Measurements from ENCODE around the gene RELN. TPM values are rescaled to one million over a fixed set of nuclear protein-coding genes. Genes with fewer than 3 reads are reported as not detected.

Gene RELN
- total RNA-seq, 2 experiments from 2014 or later = not detected

DNA sequence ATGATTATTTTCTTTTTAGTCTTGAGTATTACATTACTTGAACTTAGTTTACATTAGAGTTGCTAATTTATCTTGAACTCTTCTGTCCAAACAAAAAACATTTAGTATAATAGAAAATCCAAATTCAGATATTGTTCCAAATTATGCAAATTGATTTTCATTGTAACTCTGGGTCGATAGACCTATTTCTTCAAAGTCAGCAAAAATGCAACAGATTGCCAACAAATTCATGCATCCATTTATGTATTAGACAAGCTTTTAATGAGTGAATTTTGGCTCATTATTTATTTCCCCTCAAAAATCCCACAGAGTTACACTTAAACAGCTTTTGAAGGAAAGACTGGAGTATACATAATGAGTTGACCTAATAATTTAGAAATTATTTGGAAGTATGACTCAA is 240.8 kb downstream of the RELN start:
- ATAC-seq (ENCODE audit: low read depth) (no peak), DNase-seq (no peak)
- Mint-ChIP-seq H3K9me3 (no peaks in the 10 kb centered on the region), H3K27me3 (no peaks in the 10 kb centered on the region), H3K4me3 (no peak overlapping the region), H3K27ac (no peak overlapping the region), H3K4me1 (no peaks in the 10 kb centered on the region), H3K36me3 (no peaks in the 10 kb centered on the region)
- POLR2A ChIA-PET = no interaction called here

DNA sequence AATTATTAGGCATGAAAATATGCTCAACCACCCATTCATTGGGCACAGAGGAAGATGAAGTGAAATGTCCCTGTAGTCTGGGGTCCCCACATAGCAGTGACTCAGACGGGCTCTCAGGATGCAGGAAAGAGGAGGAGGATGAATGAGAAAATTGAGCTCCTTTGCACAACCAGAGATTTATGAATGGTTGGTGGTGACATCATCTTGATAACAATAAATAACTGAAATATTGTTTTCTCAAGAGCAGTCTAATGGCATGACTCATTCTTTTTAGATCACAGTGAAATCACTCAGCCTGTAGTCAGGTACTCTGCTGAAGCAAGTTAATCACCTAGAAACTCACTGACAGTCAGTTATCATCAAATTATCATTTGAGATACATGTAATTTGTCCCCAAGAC is 254.1 kb downstream of the RELN start:
- Mint-ChIP-seq H3K27me3 (peaks cover 2% of the 10 kb centered on the region), H3K4me3 (no peak overlapping the region), H3K9me3 (peaks cover 1% of the 10 kb centered on the region), H3K27ac (no peak overlapping the region), H3K36me3 (no peaks in the 10 kb centered on the region), H3K4me1 (no peaks in the 10 kb centered on the region)
- no peak for DNase-seq
- POLR2A ChIA-PET = no interaction called here
- no peak for ATAC-seq (ENCODE audit: low read depth)

DNA sequence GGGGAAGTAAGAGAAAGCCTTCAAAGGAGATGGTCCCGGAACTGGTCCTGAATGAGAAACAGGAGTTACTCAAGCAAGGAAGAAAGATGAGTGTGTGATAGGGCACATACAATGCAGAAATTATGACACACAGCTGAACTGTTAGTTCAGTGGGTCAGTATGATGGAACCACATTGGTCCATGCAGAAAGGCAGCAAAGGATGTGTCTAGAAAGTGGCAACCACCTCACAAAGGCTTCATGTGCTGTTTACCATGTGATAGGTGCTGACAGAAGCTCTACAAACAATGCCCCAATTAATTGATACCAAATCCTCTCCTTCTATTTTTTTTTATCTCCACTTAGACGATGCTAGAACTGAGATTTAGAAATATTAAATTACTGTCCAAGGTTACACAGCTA is 258.3 kb downstream of the RELN start:
- no peak overlapping the region for H3K27ac Mint-ChIP-seq
- no peaks in the 10 kb centered on the region for H3K9me3 Mint-ChIP-seq
- H3K27me3 Mint-ChIP-seq = no peaks in the 10 kb centered on the region
- ATAC-seq (ENCODE audit: low read depth) = no peak
- no peak for DNase-seq
- POLR2A ChIA-PET = no interaction called here
- H3K4me1 Mint-ChIP-seq = no peaks in the 10 kb centered on the region
- no peak overlapping the region for H3K4me3 Mint-ChIP-seq
- H3K36me3 Mint-ChIP-seq = no peaks in the 10 kb centered on the region

DNA sequence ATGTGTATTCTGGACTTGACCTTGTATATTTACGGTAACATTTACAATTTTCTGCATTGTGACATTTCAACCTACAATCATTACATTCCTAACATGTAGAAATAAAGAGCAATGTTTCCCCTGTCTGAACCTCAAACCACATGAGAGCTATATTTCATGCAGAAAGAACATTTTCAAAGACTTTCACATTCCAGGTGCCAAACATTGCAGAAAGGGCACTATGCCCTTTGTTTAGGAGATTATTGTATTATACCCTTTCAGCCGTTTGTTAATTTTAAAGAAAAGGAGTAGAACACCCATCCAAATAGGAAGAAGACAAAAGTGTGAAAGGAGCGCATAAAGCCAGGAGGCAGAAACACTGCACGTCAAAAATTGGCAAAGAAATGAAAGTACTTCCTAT is 260.4 kb downstream of the RELN start:
- no peak overlapping the region for H3K27ac Mint-ChIP-seq
- no peak for ATAC-seq (ENCODE audit: low read depth)
- H3K36me3 Mint-ChIP-seq = no peaks in the 10 kb centered on the region
- no peak overlapping the region for H3K4me3 Mint-ChIP-seq
- POLR2A ChIA-PET = no interaction called here
- no peaks in the 10 kb centered on the region for H3K9me3 Mint-ChIP-seq
- H3K27me3 Mint-ChIP-seq = no peaks in the 10 kb centered on the region
- H3K4me1 Mint-ChIP-seq = no peaks in the 10 kb centered on the region
- no peak for DNase-seq

DNA sequence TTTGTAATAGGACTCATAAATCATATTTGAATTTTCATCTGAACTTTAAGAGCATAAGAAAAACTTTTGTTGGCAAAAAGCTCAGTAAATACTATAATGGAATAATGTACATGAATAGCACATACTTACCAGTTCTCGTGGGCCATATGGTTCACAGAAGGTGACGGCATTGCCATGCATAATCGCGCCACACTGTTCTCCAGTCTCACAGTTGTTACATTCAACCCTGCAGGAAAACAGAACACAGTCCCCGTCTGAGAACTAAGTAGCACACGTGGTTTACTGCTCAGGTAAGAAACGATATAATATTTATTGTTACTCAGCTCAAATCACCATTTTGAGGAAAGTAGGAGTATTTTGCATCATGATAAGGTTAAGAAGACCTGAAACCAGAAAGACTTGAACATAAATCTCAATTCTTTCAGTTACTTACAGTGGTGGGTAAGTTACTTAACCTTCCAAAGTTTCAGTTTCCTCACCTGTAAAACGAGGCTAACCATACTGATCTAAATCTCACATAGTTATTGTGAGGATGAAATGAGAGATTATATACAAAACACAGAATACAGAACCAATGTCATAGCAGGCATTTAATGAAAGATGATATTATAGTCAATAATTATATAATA is 261.4 kb downstream of the RELN start:
- POLR2A ChIA-PET = no interaction called here
- Mint-ChIP-seq H3K27ac (no peak overlapping the region), H3K9me3 (no peaks in the 10 kb centered on the region), H3K27me3 (peaks cover 2% of the 10 kb centered on the region), H3K4me3 (no peak overlapping the region), H3K36me3 (no peaks in the 10 kb centered on the region), H3K4me1 (no peaks in the 10 kb centered on the region)
- ATAC-seq (ENCODE audit: low read depth) (no peak), DNase-seq (no peak)

DNA sequence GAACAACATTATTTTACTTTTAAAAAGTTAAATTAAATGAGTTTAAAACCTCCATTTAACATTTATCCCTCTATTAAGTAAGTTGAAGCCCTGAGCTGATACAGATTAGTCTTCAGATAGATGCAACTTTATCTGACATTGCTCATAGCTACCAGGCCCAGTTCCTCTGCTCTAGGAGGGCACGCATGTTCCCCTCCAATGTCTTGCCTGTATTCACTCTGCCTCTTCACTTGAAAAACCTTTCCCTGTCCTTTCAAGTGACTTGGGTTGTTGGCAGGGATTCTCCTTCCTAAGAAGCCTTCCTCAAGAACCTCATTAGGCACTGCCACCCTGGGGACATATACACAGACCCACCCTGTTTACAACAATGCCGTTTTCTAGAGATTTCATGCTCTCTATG is 270.4 kb downstream of the RELN start:
- Mint-ChIP-seq H3K27ac (no peak overlapping the region), H3K9me3 (no peaks in the 10 kb centered on the region), H3K4me1 (no peaks in the 10 kb centered on the region), H3K4me3 (no peak overlapping the region), H3K36me3 (no peaks in the 10 kb centered on the region), H3K27me3 (peaks cover 2% of the 10 kb centered on the region)
- ATAC-seq (ENCODE audit: low read depth) = no peak
- DNase-seq = no peak
- POLR2A ChIA-PET = no interaction called here

DNA sequence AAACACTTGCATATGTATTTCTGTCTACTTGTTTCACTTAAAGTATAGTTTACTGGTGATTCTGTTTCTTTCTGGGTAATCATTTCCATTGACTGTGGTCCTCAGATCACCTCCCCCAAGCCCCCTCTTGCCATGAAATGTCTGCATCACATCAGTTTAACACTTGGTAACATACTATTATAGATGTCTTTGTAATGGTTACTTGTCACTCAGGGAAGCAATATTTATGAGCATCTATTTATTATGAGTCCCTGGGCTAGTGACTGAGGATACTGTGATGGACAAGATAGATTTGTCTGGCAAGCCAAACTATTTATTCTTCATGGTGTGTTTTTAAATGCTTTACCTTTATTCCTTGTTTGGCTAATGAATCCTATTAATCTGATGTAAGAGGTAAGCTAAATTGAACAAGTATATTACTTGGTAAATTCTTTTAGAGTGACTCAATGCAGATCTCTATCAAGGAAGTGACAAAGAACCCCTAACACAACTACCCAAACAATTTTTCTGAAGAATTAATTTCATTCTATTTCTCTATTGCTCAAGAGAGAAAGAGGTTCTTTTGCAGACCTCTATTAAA is 270.9 kb downstream of the RELN start:
- H3K9me3 Mint-ChIP-seq = no peaks in the 10 kb centered on the region
- no peak overlapping the region for H3K27ac Mint-ChIP-seq
- no peak overlapping the region for H3K4me3 Mint-ChIP-seq
- peaks cover 2% of the 10 kb centered on the region for H3K27me3 Mint-ChIP-seq
- POLR2A ChIA-PET = no interaction called here
- DNase-seq = no peak
- ATAC-seq (ENCODE audit: low read depth) = no peak
- no peaks in the 10 kb centered on the region for H3K4me1 Mint-ChIP-seq
- no peaks in the 10 kb centered on the region for H3K36me3 Mint-ChIP-seq

DNA sequence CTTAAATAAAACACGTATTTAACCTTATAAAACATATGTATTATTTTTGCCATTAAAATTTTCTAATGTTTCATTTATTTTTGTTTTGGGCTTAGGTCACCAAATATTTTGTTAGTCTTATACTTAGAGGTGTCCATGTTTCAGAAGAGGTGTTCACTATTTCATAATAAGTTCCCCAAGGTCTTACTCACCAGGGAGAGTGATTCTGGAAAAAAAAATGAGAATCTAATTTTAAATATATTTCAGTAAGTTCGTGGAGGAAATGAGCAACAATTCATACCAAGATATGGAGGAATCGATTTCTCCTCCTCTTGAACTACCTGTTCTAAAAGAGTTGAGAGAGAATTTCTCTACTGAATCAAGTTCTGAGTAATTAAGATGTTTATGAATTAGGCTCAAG is 271.9 kb downstream of the RELN start:
- Mint-ChIP-seq H3K27ac (no peak overlapping the region), H3K27me3 (no peaks in the 10 kb centered on the region), H3K4me1 (no peaks in the 10 kb centered on the region), H3K36me3 (no peaks in the 10 kb centered on the region), H3K4me3 (no peak overlapping the region), H3K9me3 (no peaks in the 10 kb centered on the region)
- DNase-seq = no peak
- ATAC-seq (ENCODE audit: low read depth) = no peak
- POLR2A ChIA-PET = no interaction called here

DNA sequence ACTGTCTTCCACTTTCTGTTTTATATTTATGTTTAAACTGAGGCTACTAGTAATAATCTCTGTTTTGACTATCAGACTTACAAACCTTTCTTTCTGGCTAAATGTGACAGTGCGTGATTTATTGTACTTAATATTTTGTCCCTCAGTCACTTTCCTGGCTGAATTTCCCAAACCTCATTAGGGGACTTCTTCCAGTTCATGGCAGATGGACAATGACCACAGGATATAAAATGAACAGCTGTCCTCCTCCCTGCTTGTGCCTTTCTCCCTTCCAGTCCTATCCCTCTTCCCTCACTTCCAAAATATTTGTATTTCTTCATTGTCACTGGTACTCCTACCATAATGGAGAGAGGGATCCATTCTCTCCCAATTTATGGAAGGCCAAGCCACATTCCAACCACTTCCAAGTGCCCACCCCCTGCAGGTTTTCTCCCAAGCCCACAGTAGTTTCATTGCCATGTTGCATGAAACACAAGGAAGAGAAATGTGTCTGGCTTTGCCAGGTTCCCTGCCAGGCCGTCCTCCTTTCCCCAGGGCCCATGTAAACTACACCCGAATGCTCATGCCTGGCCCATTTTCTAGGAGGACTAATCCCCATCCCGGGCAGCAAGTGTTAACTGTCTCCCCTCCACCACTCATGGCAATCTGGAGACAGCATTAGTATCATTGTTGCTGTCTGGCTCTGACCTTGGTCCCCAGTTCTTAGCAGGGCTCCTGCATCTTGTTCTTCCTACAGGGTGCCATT is 273.9 kb downstream of the RELN start:
- POLR2A ChIA-PET = no interaction called here

DNA sequence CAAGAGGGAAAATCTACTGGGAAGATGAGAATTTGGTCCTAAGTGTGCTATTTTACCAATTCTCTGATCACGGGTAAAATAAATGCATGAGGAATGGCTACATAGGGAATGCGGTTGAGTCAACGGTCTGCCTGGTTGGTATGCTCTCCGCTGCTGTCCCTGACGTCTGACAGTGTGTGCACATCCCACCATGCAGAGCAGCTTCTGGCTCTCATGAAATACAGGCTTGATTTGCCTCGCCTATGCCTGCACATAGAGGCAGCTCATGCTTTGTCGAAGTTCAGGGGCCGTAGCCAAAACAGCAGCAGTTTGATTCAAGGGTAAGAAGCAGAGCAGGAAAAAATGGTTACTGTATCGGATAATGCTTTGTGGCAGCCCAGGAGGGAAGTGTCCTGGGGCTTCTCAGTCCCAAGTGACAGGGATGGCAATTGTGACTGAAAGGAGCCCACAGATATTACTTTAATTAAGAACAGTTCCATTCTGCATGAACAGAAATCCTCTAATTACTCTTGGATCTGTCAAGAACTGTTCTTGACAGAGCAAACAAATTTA is 275.0 kb downstream of the RELN start:
- no peak overlapping the region for H3K4me3 Mint-ChIP-seq

More for the DNA sequence above, 273.9 kb downstream of the RELN start:
- no peaks in the 10 kb centered on the region for H3K9me3 Mint-ChIP-seq
- H3K4me3 Mint-ChIP-seq = no peak overlapping the region
- H3K27ac Mint-ChIP-seq = no peak overlapping the region
- DNase-seq = no peak
- H3K36me3 Mint-ChIP-seq = no peaks in the 10 kb centered on the region
- H3K27me3 Mint-ChIP-seq = no peaks in the 10 kb centered on the region
- no peaks in the 10 kb centered on the region for H3K4me1 Mint-ChIP-seq
- no peak for ATAC-seq (ENCODE audit: low read depth)

DNA sequence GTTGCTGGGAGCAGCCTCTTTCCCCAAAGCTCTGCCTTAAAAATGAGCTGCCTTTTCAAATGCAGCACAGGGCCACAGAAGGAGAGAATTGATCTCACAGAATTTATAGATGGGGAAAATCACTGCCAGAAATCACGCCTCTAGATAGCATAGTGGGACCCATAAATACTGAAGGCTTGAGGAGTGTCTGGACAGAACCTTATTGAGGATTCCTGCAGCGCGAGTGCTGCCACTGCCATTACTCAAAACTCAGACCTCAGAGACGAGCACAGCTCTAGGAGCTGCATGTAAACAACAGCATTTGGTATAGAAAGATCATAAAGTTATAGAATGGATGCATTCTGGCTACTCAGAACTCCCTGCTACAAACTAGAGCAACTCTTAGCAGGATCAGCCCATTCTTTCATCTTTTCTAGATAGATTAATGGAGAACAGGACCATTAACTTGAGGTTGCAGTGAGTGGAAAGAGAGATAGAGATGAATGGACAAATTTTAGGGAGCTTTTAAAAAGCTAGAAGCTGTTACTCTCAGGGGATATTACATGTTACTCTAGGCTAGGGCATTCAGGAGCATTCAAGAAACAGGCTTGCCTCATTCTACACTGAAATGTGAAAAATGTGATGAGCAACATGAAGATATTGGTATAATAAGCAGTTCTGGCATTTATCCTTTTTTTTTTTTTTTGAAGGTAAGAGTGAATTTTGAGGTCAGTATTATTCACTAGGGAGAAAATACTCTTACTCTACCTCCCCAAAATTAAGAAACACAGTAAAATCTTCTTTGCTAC is 276.3 kb downstream of the RELN start:
- Mint-ChIP-seq H3K4me3 (no peak overlapping the region), H3K4me1 (no peaks in the 10 kb centered on the region), H3K36me3 (no peaks in the 10 kb centered on the region), H3K27ac (no peak overlapping the region), H3K9me3 (no peaks in the 10 kb centered on the region), H3K27me3 (no peaks in the 10 kb centered on the region)
- DNase-seq (no peak), ATAC-seq (ENCODE audit: low read depth) (no peak)
- POLR2A ChIA-PET = no interaction called here

More for the DNA sequence above, 275.0 kb downstream of the RELN start:
- ATAC-seq (ENCODE audit: low read depth) (no peak), DNase-seq (no peak)
- H3K9me3 Mint-ChIP-seq = no peaks in the 10 kb centered on the region
- POLR2A ChIA-PET = no interaction called here
- no peak overlapping the region for H3K27ac Mint-ChIP-seq
- no peaks in the 10 kb centered on the region for H3K27me3 Mint-ChIP-seq
- H3K36me3 Mint-ChIP-seq = no peaks in the 10 kb centered on the region
- H3K4me1 Mint-ChIP-seq = no peaks in the 10 kb centered on the region

DNA sequence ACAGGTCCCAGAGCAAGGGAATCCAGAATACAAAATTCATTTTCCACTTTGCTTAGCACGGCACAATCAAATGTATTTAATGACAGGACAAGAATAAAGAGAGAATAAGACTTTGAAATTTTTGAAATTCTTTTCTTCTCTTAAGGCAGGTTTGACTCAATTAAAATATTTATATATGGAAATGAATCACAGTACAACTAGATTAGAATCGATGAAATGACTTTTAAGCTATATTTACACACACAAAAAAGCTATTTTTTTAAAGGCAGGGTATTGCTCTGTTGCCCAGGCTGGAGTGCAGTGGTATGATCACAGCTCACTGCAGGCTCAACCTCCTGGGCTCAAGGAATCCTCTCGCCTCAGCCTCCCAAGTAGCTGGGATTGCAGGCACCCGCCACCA is 278.0 kb downstream of the RELN start:
- POLR2A ChIA-PET = no interaction called here
- ATAC-seq (ENCODE audit: low read depth) = no peak
- no peak for DNase-seq
- Mint-ChIP-seq H3K4me1 (no peaks in the 10 kb centered on the region), H3K36me3 (no peaks in the 10 kb centered on the region), H3K27me3 (no peaks in the 10 kb centered on the region), H3K9me3 (no peaks in the 10 kb centered on the region), H3K4me3 (no peak overlapping the region), H3K27ac (no peak overlapping the region)

DNA sequence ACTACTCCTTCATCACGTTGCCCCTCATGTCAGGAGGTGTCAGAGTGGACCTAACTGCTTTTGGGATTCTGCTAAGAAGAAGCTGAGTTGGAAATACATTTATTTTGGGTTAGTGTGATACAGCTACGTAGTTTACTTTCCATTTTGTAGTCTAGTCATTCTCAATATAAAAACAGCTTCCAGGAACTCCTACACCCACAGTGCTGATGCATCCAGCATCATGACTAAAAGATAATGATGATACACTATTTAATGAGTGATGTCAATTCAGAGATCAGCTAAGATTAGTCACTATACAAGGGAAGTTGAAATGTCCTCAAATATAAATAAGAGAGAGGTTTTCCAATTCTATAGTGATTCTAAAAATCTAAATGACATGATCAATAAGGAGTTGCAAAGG is 279.2 kb downstream of the RELN start:
- H3K36me3 Mint-ChIP-seq = no peaks in the 10 kb centered on the region
- POLR2A ChIA-PET = no interaction called here
- DNase-seq (no peak), ATAC-seq (ENCODE audit: low read depth) (no peak)
- H3K27ac Mint-ChIP-seq = no peak overlapping the region
- no peak overlapping the region for H3K4me3 Mint-ChIP-seq
- no peaks in the 10 kb centered on the region for H3K4me1 Mint-ChIP-seq
- no peaks in the 10 kb centered on the region for H3K27me3 Mint-ChIP-seq
- H3K9me3 Mint-ChIP-seq = no peaks in the 10 kb centered on the region

Data from activated naive CD8-positive, alpha-beta T cell treated with anti-CD3 and anti-CD28 coated beads, Interleukin-2, amount 10 ng/mL, durations not matched to agents 7 days and 5 days (primary cell).